ENCODE data around the gene ENTPD1.
"Not testable (repeated sequence)": the region's sequence is repeated elsewhere in the genome, so short reads cannot be mapped to it uniquely, and the experiment has no call there.

DNA sequence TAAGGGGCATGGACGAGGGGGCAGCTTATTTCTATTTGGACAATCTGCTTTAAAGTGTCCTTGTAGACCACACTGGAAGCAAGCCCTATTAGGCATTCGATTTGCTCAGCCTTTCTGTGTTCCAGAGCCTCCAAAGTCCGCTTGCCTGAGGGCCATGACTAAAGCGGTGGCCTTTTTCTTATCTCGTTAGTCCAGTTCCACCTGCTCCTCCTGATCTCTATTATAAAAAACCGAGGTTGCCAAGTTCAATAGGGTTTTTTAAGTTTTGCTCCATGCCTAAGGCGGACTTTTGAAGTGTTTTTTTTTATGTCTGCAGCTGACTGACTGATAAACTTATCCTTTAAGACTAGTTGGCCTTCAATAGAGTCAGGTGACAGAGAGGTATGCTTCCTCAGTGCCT lies 35.2 kb upstream of the ENTPD1 start:
- TF ChIP-seq, protein P1, sequence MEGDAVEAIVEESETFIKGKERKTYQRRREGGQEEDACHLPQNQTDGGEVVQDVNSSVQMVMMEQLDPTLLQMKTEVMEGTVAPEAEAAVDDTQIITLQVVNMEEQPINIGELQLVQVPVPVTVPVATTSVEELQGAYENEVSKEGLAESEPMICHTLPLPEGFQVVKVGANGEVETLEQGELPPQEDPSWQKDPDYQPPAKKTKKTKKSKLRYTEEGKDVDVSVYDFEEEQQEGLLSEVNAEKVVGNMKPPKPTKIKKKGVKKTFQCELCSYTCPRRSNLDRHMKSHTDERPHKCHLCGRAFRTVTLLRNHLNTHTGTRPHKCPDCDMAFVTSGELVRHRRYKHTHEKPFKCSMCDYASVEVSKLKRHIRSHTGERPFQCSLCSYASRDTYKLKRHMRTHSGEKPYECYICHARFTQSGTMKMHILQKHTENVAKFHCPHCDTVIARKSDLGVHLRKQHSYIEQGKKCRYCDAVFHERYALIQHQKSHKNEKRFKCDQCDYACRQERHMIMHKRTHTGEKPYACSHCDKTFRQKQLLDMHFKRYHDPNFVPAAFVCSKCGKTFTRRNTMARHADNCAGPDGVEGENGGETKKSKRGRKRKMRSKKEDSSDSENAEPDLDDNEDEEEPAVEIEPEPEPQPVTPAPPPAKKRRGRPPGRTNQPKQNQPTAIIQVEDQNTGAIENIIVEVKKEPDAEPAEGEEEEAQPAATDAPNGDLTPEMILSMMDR (optimal IDR thresholded peaks at IDR 0.05 in 1 of 3, IDR thresholded peaks at IDR 0.05 in 1 of 3, conservative IDR thresholded peaks at IDR 0.05 in 1 of 3; ENCODE audit: extremely low read depth in 1 of 3, insufficient read depth in 2 of 3, low read length in 3 of 3): not testable (repeated sequence)
- not testable (repeated sequence) for TF ChIP-seq EZH2 (IDR thresholded peaks at IDR 0.05; ENCODE audit: low read length)

Measured in keratinocyte (primary cell).